IPS-NIHi11 (cell line): Measurements from ENCODE around the gene TK1.

Experiments
- DNase-seq: peaks from one replicate; pipeline ENCODE4 v3.0.0; 2012; ENCODE audit warnings: mixed read lengths, low spot score

The TK1 gene

GRCh38 chr17:78133971-78134898 is 52.6 kb downstream of the TK1 start:
- peak; percentile 76 for DNase-seq

GRCh38 chr17:78133179-78133951 is 53.5 kb downstream of the TK1 start:
- no peak for DNase-seq

- no peak for DNase-seq
These were observed 54.1 kb downstream of the TK1 start for GRCh38 chr17:78132767-78133178.

- peak; percentile 62 for DNase-seq
These were observed 54.7 kb downstream of the TK1 start for GRCh38 chr17:78132084-78132676.

GRCh38 chr17:78131172-78132083 is 55.4 kb downstream of the TK1 start:
- DNase-seq, result no peak

GRCh38 chr17:78130437-78131101 is 56.3 kb downstream of the TK1 start, which contains the start of gene TMC8:
TMC8 (plus strand) TSS chr17:78130771; CDS start chr17:78131589, 818 bp downstream.
- DNase-seq, result no peak

- DNase-seq, result no peak
These were observed 56.8 kb downstream of the TK1 start for GRCh38 chr17:78130090-78130436.

- DNase-seq, result no peak
These were observed 57.3 kb downstream of the TK1 start for GRCh38 chr17:78129351-78130089.

- peak; percentile 93 for DNase-seq
These were observed 58.1 kb downstream of the TK1 start, which contains the start of gene TMC6 for GRCh38 chr17:78128551-78129350. TMC6 (minus strand) TSS chr17:78128755; CDS start chr17:78126832, 1,923 bp downstream.

- DNase-seq, result peak; percentile 84
These were observed 58.8 kb downstream of the TK1 start for GRCh38 chr17:78127888-78128550.

- DNase-seq, result no peak
These were observed 59.5 kb downstream of the TK1 start for GRCh38 chr17:78127239-78127887.

- no peak for DNase-seq
These were observed 60.0 kb downstream of the TK1 start for GRCh38 chr17:78126895-78127238.

GRCh38 chr17:78125976-78126894 is 60.6 kb downstream of the TK1 start:
- DNase-seq, result no peak

GRCh38 chr17:78125138-78125913 is 61.5 kb downstream of the TK1 start:
- no peak for DNase-seq

GRCh38 chr17:78124836-78125137 is 62.1 kb downstream of the TK1 start:
- DNase-seq, result no peak
